SH-SY5Y (cell line): ENCODE data around the gene NUDT16.

Experiments used
- GATA2 ChIP-seq: IDR thresholded peaks from 2 replicates; pipeline ENCODE4 v1.6.1; 2011; ENCODE audit warnings: mild to moderate bottlenecking, low read depth, low read length
- GATA3 ChIP-seq: IDR thresholded peaks from 2 replicates; pipeline ENCODE4 v1.6.1; 2011; ENCODE audit warnings: low read depth, mild to moderate bottlenecking, low read length, moderate library complexity

DNA sequence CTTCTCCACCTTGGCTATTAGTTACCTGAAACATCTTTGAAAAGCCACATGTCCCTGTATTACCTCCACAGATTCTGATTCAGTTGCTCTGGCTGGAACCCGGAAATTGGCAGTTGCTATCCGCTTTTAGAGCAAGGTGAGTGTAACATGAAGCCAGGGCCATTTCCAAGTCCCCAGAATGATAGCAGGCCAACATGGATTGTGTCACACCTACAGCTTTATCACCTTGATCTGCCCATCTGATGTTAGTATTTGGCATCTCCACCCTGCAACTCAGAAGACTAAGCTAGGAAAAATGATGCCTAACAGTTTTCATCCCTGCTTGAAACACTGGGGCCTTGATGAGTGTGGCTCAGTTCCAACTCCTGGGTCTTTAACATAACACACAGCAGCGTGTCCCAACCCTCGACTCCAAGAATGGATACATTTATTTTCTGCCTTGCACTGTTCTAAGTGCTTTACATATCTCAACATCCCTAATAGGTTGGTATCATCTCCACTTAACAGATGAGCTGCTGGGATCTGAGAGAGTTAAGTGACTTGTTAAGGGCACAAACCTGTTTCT, 21.3 kb upstream of the NUDT16 start:
- no peak for TF ChIP-seq GATA2
- no peak for TF ChIP-seq GATA3
